Measurements from ENCODE around the gene PANK2.
"Not testable (repeated sequence)": the region's sequence is repeated elsewhere in the genome, so short reads cannot be mapped to it uniquely, and the experiment has no call there.

The PANK2 gene

DNA sequence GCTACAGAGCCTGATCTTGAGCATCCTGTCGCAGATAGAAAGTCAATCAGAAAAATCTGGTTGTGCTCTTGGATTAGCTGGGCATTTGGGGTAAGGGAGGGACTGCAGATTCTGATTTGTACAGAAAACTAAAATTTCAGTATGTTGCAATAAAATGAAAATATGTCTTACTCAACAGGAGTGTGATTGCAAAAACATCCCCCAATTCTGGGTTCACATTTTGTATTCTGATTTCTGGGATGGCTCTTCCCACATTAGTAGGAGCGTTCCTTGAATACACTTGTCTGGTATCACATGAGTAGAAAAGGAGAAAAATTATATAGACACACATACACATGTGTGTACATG, 40.5 kb downstream of the PANK2 start:
- no peak for DNase-seq

- no peak for DNase-seq
Observed at GRCh38 chr20:3930265-3931206, 41.3 kb downstream of the PANK2 start.

- DNase-seq = no peak
Observed at GRCh38 chr20:3931664-3932063, 42.5 kb downstream of the PANK2 start.

GRCh38 chr20:3932277-3932676, 43.1 kb downstream of the PANK2 start:
- no peak for DNase-seq

- DNase-seq = no peak
Observed at GRCh38 chr20:3932681-3933080, 43.5 kb downstream of the PANK2 start.

DNA sequence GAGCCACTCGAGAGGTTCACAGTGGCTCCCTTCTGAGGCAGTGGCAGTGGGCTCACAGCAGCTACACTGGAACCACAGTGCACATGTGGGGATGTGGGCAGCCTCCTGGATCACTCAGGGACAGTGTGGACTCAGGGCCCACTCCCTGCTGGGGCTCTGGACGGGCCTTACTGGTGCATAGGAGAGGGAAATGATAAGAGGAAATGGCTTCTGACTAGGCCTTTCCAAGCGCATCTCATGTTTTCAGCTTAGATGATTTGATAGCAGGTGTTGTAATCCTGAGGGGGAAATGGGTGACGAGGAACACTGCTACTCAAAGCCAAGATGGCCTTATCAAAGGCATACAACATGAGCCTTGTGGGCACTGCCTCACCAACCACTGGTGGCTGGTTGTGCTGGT, 44.0 kb downstream of the PANK2 start:
- DNase-seq = no peak

GRCh38 chr20:3934624-3935023, 45.4 kb downstream of the PANK2 start:
- no peak for DNase-seq

GRCh38 chr20:3935295-3935955, 46.2 kb downstream of the PANK2 start:
- DNase-seq = no peak

DNA sequence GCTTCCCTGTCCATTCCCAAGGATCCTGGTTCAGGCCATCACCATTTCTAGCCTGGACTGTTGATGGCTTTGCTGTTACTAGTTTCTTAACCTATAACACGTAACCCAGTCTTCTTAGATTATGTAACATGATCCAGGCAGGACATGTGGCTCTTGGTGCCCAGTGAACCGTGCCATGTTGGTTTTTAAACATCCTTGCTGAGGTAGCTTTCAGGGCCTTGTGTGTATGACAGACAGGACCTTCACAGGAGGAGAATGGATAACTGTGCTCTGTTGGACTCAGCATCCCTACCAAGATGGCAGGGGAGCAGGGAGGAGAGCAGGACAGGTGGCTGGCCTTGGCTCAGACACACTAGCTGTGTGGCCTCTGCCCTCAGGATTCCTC, 46.8 kb downstream of the PANK2 start:
- no peak for DNase-seq

DNA sequence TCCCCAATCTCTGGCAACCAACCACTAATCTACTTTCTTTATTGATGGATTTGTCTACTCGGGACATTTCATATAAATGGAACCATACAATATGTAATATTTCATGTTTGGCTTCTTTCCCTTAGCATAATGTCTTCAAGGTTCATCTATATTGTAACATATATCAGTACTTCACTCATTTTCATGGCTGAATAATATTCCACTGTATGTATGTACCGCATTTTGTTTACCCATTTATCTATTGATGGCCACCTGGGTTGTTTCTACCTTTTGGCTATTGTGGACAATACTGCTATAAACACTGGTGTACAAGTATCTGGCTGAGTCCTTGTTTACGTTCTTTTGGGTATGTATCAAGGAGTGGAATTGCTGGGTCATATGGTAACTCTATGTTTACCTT, 48.4 kb downstream of the PANK2 start:
- no peak for DNase-seq

DNA sequence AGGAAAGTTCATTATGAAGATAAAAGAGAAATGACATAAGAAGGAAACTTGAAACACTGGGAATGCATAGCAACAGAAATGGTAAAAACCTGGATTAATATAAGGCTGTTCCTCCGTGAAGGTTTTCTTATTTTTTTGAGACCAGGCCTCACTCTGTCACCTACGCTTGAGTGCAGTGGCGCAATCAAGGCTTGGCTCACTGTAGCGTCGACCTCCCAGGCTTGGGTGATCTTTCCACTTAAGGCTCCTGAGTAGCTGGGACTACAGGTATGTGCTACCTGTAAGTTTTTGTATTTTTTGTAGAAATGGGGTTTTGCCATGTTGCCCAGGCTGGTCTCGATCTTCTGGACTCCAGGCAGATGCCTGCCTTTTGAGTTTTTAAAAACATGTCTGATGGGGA, 51.7 kb downstream of the PANK2 start:
- no peak for DNase-seq

DNA sequence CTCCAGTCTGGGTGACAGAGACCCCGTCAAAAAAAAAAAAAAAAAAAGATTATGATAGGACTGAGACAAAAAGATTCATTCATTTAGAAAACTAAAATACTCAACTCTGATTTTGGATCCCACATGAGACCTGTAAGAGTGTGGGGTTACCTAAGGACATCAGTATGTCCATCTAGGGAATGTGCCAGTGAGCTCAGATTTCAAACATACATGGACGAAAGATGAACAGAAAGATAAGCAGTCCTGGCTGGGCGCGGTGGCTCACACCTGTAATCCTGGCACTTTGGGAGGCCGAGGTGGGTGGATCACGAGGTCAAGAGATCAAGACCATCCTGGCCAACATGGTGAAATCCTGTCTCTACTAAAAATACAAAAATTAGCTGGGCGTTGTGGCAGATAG, 57.5 kb downstream of the PANK2 start:
- not testable (repeated sequence) for DNase-seq

DNA sequence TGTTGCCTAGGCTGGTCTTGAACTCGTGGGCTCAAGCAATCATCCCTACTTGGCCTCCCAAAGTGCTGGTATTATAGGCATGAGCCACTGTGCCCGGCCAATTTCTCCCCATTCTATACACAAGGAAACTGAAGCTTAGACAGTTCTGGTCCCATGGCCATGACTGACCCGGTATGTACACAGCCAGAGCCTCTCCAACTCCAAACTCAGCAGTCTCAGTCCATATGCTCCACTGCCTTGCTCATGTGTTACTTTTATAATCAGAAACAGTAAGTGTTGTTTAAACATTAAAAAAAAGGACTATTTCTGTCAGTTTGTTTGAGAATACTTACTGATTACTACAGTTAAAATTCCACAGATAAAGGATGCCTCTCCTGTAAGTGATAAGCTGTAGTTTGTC, 75.5 kb downstream of the PANK2 start:
- no peak for DNase-seq

GRCh38 chr20:3966571-3966970, 77.4 kb downstream of the PANK2 start:
- no peak for DNase-seq

DNA sequence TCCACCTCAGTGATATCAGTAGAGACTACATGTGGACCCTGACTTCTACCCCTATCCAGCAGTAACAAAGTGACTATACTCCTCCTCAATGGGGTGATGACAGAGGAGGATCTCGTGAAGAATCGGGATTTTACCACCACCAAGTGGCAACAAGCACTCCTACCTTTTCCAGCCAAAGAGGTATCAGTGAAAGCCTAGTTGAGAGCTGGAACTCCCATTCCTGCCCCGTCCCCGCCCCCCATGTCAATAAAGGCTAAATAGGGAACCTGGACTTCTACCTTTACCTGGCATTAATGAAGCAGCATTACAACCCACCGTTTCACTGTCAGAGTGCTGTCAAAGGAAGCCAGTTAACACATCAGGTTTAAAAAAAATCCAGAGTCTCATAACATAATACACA, 80.8 kb downstream of the PANK2 start:
- no peak for DNase-seq

DNA sequence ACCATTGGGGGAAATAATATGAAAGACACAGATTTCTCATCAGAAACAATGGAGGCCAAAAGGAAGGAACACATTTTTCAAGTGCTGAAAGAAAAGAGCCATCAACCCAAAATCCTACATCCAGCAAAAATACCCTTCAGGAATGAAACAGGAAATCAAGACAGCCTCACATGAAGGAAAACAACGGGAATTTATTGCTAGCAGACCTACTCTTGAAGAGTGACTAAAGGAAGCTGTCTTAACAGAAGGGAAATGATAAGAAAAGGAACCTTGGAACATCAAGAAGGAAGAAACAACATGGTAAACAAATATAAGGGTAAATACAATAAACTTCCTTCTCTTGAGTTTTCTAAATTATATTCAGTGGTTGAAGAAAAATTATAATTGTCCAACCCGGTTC, 82.0 kb downstream of the PANK2 start:
- DNase-seq = no peak

- no peak for DNase-seq
Observed at GRCh38 chr20:3972161-3972560, 83.0 kb downstream of the PANK2 start.

- DNase-seq = not testable (repeated sequence)
Observed at GRCh38 chr20:3972631-3973030, 83.4 kb downstream of the PANK2 start.

GRCh38 chr20:3973705-3974104, 84.5 kb downstream of the PANK2 start:
- DNase-seq = no peak

GRCh38 chr20:3976511-3976910, 87.3 kb downstream of the PANK2 start:
- no peak for DNase-seq

Measured in NCI-H748 treated with DMSO at 0.1 percent for 48 hours (cell line).